Activated naive CD4-positive, alpha-beta T cell treated with anti-CD3 and anti-CD28 coated beads, Interleukin-2, amount 50 U/mL, for 24 hours (primary cell): ENCODE data around the gene GAS7.

ENCODE experiments used
- H3K27ac Mint-ChIP-seq: one replicate; pipeline ENCODE4 v1.8.0; 2021; ENCODE audit warnings: mild to moderate bottlenecking, mixed read lengths
- H3K27me3 Mint-ChIP-seq: one replicate; pipeline ENCODE4 v1.8.0; 2021; ENCODE audit warnings: mixed read lengths
- H3K36me3 Mint-ChIP-seq: one replicate; pipeline ENCODE4 v1.8.0; 2021; ENCODE audit warnings: mixed read lengths
- H3K4me1 Mint-ChIP-seq: one replicate; pipeline ENCODE4 v1.8.0; 2021; ENCODE audit warnings: mixed read lengths
- H3K4me3 Mint-ChIP-seq: one replicate; pipeline ENCODE4 v1.8.0; 2021; ENCODE audit warnings: mild to moderate bottlenecking, mixed read lengths
- H3K9me3 Mint-ChIP-seq: one replicate; pipeline ENCODE4 v1.8.0; 2021; ENCODE audit warnings: mixed read lengths

Gene GAS7

GRCh38 chr17:9976283-9977179 lies 221.9 kb downstream of the GAS7 start:
- Mint-ChIP-seq H3K36me3 (no peaks in the 10 kb centered on the region), H3K4me3 (no peak overlapping the region), H3K27ac (no peak overlapping the region), H3K4me1 (no peaks in the 10 kb centered on the region), H3K27me3 (no peaks in the 10 kb centered on the region), H3K9me3 (no peaks in the 10 kb centered on the region)

GRCh38 chr17:9974448-9975381 lies 223.7 kb downstream of the GAS7 start:
- peaks cover under 1% of the 10 kb centered on the region for H3K27me3 Mint-ChIP-seq
- no peak overlapping the region for H3K4me3 Mint-ChIP-seq
- H3K36me3 Mint-ChIP-seq = no peaks in the 10 kb centered on the region
- no peak overlapping the region for H3K27ac Mint-ChIP-seq
- no peaks in the 10 kb centered on the region for H3K9me3 Mint-ChIP-seq
- no peaks in the 10 kb centered on the region for H3K4me1 Mint-ChIP-seq

- Mint-ChIP-seq H3K9me3 (no peaks in the 10 kb centered on the region), H3K4me1 (no peaks in the 10 kb centered on the region)
Measured at GRCh38 chr17:9973669-9974447, 224.5 kb downstream of the GAS7 start.

GRCh38 chr17:9971991-9972390 lies 226.4 kb downstream of the GAS7 start:
- peaks cover 1% of the 10 kb centered on the region for H3K27me3 Mint-ChIP-seq
- no peak overlapping the region for H3K4me3 Mint-ChIP-seq
- H3K36me3 Mint-ChIP-seq = no peaks in the 10 kb centered on the region
- no peaks in the 10 kb centered on the region for H3K4me1 Mint-ChIP-seq
- no peaks in the 10 kb centered on the region for H3K9me3 Mint-ChIP-seq
- no peak overlapping the region for H3K27ac Mint-ChIP-seq

More at GRCh38 chr17:9973669-9974447, 224.5 kb downstream of the GAS7 start:
- Mint-ChIP-seq H3K4me3 (no peak overlapping the region), H3K27me3 (peaks cover 1% of the 10 kb centered on the region), H3K27ac (no peak overlapping the region), H3K36me3 (no peaks in the 10 kb centered on the region)

DNA sequence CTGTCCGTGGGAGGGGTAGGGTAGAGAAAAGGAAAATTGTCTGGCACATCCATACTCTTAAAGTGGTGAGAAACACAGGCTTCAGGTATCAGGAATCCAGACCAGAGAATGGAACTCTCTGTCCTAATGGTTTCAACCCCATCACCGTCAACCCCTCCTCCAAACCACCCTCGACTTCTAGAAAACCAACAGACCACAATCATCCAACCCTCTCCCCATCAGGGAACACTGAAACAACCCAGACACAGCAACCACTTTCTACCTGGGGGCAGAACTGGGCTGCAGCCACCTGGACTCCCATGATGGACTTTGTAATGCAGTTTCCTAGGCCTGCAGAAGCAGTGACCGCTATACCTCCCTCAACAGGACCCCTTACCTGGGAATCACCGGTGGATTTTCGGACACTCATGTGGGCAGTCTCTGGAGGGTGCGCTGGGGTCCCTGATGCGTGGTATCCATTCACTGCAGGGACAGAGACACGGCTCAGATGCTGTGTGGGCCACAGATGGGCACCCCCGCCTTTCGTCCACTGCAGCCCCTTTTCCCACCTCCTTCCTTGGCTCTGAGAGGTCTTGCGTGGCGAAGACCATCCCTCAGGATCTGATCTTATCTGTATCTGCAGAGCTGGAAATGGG lies 229.0 kb downstream of the GAS7 start:
- Mint-ChIP-seq H3K4me1 (no peaks in the 10 kb centered on the region), H3K4me3 (no peak overlapping the region), H3K9me3 (no peaks in the 10 kb centered on the region), H3K36me3 (no peaks in the 10 kb centered on the region), H3K27ac (no peak overlapping the region), H3K27me3 (peaks cover 1% of the 10 kb centered on the region)

GRCh38 chr17:9968881-9969280 lies 229.5 kb downstream of the GAS7 start:
- Mint-ChIP-seq H3K36me3 (no peaks in the 10 kb centered on the region), H3K9me3 (no peaks in the 10 kb centered on the region), H3K27ac (no peak overlapping the region), H3K4me3 (no peak overlapping the region), H3K4me1 (no peaks in the 10 kb centered on the region), H3K27me3 (peaks cover 1% of the 10 kb centered on the region)

- peaks cover 1% of the 10 kb centered on the region for H3K27me3 Mint-ChIP-seq
- H3K4me3 Mint-ChIP-seq = no peak overlapping the region
- no peaks in the 10 kb centered on the region for H3K4me1 Mint-ChIP-seq
- no peaks in the 10 kb centered on the region for H3K36me3 Mint-ChIP-seq
- no peak overlapping the region for H3K27ac Mint-ChIP-seq
- no peaks in the 10 kb centered on the region for H3K9me3 Mint-ChIP-seq
Measured at GRCh38 chr17:9968008-9968407, 230.4 kb downstream of the GAS7 start.

DNA sequence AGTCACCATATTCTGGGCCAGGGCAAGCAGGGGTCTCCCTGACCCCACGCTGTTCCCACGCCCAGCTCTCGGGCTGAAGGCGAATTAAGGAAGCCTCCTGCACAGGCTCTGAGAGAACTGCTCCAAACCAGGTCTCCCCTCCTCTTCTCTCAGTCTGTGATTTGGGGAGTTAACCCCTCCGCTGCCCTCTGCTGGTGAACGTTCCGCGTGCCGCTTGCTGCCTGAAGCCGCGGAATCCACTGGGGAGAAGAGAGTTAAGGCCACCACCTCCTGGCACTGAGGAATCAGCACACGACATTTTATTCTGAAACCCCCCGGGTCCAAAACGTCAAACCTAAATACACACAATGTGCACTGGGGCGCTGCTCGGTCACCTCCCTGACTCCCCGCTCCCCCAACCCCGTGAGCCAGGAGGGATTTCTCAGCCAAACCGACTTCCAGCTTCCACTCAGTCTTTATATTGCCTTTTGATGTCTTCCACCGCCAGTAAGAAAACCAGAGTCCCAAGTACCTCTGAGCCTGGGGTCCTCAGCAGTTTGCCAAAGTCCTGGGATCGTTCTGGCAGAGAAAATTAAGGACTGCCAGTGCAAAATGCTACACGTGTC lies 238.9 kb downstream of the GAS7 start:
- no peak overlapping the region for H3K27ac Mint-ChIP-seq
- no peaks in the 10 kb centered on the region for H3K36me3 Mint-ChIP-seq
- no peaks in the 10 kb centered on the region for H3K4me1 Mint-ChIP-seq
- H3K9me3 Mint-ChIP-seq = no peaks in the 10 kb centered on the region
- H3K4me3 Mint-ChIP-seq = no peak overlapping the region
- H3K27me3 Mint-ChIP-seq = peaks cover 3% of the 10 kb centered on the region

DNA sequence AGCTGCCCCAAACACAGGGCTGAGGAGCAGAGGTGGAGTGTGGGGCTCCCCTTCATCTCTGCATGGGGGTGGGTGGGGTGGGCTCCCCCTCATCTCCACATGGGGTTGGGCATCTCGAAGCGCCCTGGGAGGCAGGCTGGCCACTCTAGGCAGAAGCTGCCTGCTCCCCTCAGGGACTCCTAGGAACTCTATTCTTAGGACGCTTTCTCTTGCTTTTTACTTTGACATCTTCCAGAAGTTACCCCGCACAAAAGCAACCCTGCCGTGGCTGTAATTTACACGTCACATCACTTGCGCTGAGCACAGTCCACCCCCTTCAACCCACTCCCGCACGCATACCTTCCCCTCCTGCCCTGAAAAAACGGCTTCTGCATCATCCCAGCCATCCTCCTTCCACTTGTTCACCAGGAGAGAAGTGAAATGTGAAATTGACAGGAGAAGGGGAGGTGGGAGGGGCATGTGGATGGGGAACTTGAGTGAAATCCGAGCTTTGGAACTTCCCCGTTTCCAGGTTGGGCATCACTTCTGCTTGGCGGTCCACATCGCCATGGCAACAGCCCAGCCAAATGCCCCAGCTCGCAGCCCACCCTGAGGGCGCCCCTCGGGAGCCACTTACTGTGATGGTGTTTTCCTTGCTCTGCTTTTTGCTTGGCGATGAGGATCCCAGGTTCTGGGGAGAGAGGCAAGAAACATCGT lies 239.7 kb downstream of the GAS7 start:
- no peaks in the 10 kb centered on the region for H3K36me3 Mint-ChIP-seq
- H3K9me3 Mint-ChIP-seq = no peaks in the 10 kb centered on the region
- H3K27ac Mint-ChIP-seq = no peak overlapping the region
- no peaks in the 10 kb centered on the region for H3K4me1 Mint-ChIP-seq
- H3K4me3 Mint-ChIP-seq = no peak overlapping the region
- peaks cover 3% of the 10 kb centered on the region for H3K27me3 Mint-ChIP-seq

DNA sequence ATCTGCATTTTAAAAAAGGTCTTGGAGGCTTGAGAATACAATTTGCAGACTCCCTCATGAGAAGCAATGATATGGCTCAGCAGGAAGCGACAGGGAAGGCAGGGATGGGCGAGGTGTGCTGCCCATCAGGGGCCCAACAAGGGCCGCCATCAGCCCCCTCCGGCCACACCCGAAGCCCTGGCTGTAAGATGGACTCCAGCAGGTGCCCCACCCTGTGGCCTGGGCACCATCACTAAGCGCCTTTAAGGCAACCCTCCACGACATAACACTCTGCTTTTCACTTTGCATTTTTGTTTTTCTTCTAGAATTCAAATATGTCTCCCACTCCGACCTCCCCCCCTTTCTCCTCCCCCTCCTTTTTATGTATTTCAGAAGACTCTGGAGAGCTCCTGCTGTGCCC lies 241.2 kb downstream of the GAS7 start:
- Mint-ChIP-seq H3K27me3 (peaks cover 2% of the 10 kb centered on the region), H3K36me3 (no peaks in the 10 kb centered on the region), H3K9me3 (no peaks in the 10 kb centered on the region), H3K27ac (no peak overlapping the region), H3K4me3 (no peak overlapping the region), H3K4me1 (no peaks in the 10 kb centered on the region)

DNA sequence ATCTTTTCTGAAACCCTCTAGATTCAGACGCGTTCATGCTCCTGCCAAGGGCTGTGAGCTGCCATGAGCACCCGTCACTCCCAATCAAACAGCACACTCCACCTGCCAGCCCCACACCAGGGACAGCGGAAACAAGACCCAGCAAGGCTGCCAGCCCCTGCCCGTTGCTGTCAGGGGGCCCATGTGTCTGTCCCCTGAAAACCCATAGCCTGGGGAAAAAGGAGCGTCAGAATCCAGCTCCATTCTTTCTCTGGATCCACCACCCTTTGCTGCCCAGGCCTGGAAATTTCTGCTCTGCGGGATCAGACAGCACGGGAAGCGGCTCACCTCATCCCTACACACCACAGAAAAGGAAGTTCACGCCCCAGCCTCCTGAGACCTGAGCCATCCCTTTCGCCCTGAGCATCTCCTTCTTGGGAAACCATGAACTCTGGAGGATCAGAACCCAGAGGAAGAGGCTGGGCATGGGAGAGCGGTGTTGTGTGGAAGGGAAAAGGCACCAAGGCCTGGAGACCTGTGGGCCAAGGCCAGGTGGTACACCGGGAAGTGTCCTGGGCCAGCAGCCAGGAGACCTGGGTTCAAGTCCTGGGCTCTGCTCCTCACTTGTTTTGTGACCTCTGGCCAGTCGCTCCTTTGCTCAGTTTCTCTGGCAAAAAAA lies 241.8 kb downstream of the GAS7 start:
- peaks cover 2% of the 10 kb centered on the region for H3K27me3 Mint-ChIP-seq
- no peaks in the 10 kb centered on the region for H3K9me3 Mint-ChIP-seq
- H3K4me3 Mint-ChIP-seq = no peak overlapping the region
- H3K4me1 Mint-ChIP-seq = no peaks in the 10 kb centered on the region
- no peaks in the 10 kb centered on the region for H3K36me3 Mint-ChIP-seq
- H3K27ac Mint-ChIP-seq = no peak overlapping the region

DNA sequence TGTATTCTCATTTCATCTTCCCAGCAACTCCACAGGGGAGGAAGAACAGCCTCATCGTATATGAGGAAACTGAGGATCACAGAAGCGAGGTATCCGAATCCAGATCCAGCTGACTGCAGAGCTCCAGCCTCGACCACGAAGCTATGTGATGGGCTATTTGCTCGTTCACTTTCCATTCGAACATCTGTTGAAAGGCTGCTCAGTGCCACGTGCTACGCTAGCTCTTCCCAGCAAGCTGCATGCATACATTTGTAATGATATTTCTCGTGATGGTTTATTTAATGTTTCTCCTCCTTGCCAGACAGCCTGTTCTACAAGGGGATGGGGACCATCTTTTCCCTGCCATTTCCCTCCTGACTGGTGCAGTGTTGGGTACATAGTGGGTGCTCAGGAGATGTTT lies 244.9 kb downstream of the GAS7 start:
- H3K36me3 Mint-ChIP-seq = no peaks in the 10 kb centered on the region

DNA sequence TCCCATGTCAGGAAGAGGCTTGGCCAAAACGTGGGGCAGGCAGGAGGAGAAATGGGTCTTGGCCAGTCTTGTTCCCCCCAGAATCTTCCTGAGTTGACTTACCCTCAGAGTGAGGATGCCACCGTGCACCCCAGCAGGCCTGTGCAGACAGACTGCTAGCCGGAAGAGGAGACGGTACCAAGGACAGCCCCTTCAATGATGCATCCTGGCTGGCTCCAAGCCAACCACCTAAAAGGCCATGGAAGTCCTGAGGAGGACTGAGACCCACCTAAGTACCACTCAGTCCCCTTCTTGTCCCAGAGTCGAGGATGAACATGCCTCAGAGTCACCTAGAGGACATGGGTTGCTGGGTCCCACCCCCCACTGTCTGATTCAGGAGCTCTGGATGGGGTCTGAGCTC lies 246.6 kb downstream of the GAS7 start:
- no peak overlapping the region for H3K4me3 Mint-ChIP-seq
- H3K9me3 Mint-ChIP-seq = no peaks in the 10 kb centered on the region
- no peaks in the 10 kb centered on the region for H3K4me1 Mint-ChIP-seq
- no peaks in the 10 kb centered on the region for H3K27me3 Mint-ChIP-seq
- no peak overlapping the region for H3K27ac Mint-ChIP-seq
- no peaks in the 10 kb centered on the region for H3K36me3 Mint-ChIP-seq

More for the DNA sequence above, 244.9 kb downstream of the GAS7 start:
- Mint-ChIP-seq H3K27ac (no peak overlapping the region), H3K9me3 (no peaks in the 10 kb centered on the region), H3K4me3 (no peak overlapping the region), H3K4me1 (no peaks in the 10 kb centered on the region), H3K27me3 (no peaks in the 10 kb centered on the region)

- Mint-ChIP-seq H3K9me3 (no peaks in the 10 kb centered on the region), H3K4me1 (no peaks in the 10 kb centered on the region), H3K27me3 (no peaks in the 10 kb centered on the region), H3K27ac (no peak overlapping the region), H3K4me3 (no peak overlapping the region), H3K36me3 (no peaks in the 10 kb centered on the region)
Measured at GRCh38 chr17:9948928-9949327, 249.5 kb downstream of the GAS7 start.
